PC-9 (cell line): Measurements from ENCODE around the gene PSTPIP1.

Source experiments
- CTCF ChIP-seq: fragments of 200-600 bp; sonication (generic); conservative IDR thresholded peaks from 2 replicates; pipeline ENCODE4 v1.6.1; 2017; ENCODE audit warnings: mixed run types, antibody characterized with exemption, mild to moderate bottlenecking, moderate library complexity
- EZH2 ChIP-seq: fragments of 200-600 bp; sonication (generic); IDR thresholded peaks from 2 replicates; pipeline ENCODE4 v1.8.0; 2017; ENCODE audit warnings: antibody characterized with exemption, low read depth

- TF ChIP-seq CTCF (no peak), EZH2 (no peak)
Observed at GRCh38 chr15:77010857-77011256, 15.9 kb downstream of the PSTPIP1 start.
